ENCODE measurements around the gene NANOS2. TPM values are rescaled to one million over a fixed set of nuclear protein-coding genes. Genes with fewer than 3 reads are reported as not detected.
A peak's percentile ranks its signal among the peaks of the same experiment; 100 is the strongest.

The NANOS2 gene
- polyA plus RNA-seq, 1 donor: not detected

DNA sequence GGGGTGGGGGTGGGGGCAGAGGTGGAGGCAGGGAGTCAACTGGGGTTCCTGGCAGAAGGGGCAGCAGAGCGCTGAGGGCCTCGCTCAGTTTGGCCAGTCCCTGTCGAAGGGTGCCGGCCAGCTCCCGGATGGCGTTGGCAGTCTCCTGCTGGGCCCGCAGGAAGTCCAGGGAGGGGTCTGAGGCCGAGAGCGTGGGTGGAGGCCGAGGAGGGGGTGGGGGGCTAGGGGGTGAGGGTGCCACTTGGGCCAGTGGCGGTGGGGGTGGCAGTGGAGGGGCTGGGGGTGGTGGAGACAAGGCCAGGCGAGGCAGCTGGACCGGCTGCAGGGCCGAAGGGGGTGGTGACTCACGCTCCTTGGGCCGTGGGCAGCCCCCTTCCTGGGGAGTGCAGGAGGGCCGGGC is 23.7 kb downstream of the NANOS2 start:
- no peak for DNase-seq

DNA sequence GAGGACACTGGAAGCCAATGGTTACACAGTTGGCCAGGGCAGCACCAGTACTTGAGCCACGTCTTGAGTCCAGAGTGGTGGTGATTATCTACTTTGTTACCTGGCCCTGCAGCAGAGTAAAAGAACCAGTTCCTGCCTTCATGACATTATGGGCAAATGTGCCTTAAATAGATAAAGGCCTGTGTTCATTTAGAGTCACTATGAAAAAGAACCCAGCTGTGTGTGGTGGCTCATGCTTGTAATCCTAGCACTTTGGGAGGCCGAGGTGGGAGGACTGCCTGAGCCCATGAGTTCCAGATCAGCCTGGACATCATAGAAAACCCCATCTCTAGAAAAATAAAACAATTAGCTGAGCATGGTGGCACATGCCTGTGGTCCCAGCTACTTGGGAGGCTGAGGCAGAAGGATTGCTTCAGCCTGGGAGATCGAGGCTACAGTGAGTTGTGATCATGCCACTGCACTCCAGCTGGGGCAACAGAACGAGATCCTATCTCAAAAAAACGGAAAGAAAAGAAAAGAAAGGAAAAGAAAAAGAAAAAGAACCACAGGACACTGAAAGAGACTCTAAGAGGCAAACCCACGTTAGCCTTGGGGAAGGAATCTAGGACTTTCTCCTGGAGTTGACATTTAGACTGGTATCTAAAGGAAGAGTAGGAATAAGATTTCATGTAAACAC is 25.2 kb downstream of the NANOS2 start:
- no peak for DNase-seq

DNA sequence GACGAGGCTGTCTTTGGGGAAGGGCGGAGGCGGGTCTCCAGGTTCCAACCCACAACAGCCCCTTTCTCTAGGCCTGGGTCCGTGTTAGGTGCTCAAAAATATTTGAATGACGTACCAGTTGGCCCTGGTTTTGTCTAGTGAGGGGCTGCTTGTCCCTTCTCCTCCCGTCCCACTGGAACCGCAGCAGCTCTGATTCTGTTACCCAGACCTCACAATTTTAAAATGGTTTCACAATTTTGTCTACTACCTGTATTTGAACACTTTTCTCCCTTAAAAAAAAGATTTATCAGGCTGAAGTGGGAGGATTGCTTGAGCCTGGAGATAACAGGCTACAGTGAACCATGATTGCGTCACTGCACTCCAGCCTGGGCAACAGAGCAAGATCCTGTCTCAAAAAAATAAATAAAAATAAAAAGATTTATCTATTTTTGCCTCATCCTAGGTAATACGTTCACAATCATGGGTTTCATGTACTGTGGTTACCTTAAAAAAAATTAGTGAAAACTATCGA is 27.3 kb downstream of the NANOS2 start:
- DNase-seq: no peak

DNA sequence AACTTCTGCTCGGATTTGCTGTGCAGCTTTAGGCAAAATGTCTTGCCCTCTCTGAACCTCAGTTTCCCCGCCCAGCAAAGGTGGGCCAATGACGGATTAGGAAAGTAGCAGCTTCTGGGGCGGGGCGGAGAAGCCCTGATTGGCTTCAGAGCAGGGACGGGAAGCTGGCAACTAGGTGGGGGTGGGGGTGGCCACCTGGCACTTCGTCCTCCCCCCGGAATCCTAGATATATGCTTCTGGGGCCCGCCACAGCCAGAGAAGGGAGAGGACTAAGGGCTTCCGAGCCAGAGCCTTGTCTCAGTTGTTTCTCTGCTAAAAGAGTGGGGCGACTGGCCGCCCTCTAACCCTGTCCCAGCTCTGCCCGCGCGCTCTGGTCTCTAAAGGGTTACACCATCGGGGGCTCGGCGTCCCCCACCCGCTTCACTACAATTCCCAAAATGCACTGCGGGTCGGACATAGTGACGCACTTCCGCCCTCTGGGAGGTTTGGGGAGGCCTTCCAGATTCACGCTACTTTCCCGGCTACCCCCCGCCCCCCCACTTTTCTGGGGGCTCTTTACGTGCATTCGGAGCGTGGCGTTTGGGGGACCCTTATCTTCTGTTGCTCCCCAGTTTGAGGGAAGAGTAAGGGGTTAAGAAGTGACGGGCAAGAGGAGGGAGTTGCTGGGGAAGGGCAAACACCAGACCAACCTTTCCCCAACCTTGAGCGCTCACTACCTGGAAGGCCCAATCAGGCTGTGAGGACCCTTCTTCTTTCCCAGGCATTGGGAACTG is 28.0 kb downstream of the NANOS2 start:
- peak; percentile 93 for DNase-seq

DNA sequence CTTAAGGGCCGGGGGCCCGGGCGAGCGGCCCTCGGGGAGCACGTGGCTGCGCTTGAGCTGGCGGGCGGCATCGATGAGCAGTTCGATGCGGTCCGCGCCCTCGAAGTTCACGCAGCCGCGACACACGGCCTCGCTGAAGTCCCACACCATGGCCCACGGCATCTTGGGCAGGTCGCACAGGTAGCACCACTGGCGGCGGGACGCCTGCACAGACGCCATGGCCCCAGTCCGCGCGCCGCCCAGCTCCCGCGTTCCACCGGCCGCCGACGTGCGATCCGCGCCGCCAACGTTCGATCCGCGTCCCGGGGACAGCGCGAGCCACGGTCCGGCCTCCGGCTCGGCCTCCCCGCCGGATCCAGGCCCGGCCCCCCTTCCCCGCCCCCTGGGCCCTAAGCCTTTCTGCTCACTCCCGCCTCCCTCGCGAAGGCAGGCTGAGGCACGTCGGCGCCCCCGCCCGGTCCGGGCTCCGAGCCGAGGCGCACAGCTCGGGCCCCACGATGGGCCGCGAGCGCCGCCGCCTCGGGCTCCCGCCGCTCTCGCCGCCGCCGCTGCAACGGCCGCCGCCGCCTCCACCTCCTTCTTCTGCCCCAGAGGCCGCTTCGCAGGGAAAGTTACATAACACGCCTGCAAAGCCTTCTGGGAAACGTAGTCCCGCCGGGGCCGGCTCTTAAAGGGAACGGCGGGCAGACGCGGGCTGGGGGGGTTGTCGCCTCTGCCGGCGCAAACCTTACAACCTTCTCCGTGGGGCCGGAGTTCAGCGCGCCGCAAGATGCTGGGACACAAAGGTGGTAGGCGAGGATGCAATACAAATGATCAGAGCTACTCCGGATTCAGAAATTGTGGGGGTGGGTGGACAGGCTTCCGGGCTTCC is 28.8 kb downstream of the NANOS2 start, which contains the start of gene IRF2BP1:
Gene IRF2BP1 (minus strand): TSS at position 586 of the 871 bp plus-strand sequence. CDS start 367 bp downstream, at position 219.
- DNase-seq: peak; percentile 93

DNA sequence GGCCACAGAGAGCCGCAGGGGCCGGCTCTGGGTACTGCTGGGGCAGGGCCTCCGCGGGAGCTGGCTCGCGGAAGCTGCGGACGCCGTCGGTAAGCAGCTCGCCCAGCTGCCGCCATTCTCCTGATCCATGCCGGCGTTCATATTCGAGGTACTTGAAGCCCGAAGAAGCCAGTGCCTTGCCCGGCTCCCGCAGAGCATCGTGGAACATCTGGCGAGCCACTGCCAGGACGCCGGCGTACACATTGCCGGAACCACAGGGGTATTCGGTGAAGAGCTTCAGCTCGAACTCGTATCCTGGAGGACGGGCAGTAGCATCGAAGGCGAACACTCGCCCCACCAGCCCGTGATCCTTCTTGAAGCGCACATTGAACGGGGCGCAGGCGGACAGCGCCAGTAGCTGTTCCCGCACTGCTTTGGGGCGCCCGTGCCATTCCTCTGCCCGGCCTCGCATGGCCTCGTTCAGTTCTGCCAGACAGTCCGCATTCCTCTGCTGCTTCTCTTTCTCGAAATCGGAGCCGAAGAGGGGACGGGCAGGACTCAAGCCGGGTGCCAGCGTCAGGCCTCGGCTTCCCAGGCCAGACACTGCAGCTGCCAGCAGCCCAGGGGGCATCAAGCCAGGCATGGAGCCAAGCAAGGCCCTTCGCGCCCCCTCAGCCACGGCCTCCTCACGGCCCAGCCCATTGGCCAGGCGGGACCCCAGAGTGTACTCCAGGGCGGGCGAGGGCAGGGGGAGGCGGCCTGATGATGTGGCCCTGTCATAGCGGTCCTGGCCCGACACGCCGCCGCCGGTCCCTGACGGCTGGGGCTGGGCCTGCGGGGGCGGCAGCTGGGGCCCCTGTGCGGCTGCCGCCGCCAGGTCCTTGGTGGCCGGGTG is 29.7 kb downstream of the NANOS2 start:
- DNase-seq: no peak

DNA sequence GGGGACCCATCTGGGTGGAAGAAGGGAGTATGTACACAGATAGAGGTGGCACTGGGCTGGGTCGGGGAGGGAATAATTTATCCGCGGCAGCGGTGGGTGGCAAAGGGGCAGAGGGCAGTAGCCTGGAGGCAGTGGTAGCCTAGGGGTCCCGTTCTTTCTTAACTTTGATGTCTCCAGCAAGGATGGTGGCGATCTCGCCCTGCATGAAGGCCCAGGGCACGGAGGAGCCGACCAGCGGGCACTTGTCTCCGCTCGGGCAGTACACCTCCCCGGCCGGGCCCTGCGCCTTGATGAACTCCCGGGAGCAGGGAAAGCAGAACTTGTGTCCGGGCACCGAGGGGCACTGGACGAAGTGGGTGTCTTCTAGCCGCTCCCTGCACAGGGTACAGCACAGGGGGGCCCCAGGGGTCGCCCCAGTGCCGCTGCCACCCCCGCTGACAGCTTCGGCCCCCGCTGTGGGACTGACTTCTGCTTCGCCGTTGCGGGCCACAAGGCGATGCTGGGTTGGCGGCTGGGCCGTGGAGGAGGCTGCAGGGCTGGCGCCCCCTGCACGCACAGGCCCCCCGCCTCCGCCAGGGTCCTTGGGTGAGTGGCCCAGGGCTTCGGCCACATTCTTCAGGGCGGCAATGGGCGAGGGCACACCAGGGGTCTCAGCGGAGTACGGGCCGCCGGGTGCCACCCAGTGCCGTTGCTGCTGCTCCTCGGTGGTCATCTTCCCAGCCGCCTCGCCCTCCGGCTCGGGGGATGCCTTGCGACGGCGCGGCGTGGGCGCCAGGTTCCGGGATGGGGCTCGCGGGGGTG is 30.5 kb downstream of the NANOS2 start:
- DNase-seq: no peak

DNA sequence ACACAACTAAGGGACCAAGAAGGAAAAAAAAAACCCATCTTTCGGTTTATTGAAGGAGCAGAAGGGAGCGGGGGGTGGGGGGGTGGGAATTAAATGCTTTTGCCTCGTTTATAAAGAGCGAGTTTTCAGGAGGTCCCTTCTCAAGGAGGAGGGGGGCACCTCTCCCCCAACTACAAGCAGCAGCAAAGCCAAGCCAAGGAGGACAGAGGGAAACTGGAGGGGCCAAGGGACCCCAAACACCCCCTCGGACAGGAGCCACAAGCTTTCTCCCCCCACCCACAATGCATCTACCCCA is 31.0 kb downstream of the NANOS2 start:
- DNase-seq: no peak

DNA sequence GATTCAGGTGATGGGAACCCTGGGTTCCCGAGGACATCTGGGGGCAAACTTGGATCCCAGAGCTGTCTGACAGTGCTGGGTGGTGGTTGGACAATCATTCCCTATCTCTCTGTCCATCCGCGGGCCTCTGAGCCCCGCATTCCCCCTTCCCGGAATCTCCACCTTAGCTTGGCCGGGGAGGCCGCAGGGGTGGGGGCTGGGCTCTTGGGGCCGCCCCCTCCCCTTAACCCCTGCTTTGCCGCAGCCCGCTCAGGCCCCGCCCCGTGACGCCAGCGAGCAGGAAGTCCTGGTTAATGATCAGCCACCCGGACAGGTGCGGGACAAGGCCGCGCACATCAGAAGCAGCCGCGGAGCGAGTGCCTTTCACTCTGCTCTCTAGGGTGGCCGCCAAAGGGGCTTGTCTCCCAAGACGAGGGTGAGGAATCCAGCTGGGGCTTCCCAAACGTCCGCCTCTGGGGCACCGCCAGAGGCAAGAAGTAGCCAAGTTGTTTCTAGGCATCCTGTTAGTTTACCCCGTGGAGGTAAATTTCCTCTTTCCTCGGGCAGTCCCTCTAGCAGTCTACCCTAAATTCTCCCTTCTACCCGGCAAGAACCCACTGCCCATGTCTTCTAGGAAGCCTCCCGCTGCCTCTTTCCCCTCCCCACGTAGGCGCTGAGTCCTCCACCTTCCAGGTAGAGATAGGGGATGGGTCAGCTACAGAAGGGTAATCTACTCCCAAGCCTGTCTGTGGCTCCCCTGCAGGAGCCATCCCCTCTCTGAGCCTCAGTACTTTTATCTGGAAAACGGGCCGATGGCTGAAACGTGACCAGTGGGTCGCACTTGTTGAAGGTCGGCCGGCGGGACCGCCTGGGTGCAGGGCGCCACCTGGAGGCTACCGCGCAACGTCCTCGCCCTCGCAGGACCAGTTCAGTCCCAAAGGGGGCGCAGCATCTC is 31.7 kb downstream of the NANOS2 start:
- peak; percentile 86 for DNase-seq

DNA sequence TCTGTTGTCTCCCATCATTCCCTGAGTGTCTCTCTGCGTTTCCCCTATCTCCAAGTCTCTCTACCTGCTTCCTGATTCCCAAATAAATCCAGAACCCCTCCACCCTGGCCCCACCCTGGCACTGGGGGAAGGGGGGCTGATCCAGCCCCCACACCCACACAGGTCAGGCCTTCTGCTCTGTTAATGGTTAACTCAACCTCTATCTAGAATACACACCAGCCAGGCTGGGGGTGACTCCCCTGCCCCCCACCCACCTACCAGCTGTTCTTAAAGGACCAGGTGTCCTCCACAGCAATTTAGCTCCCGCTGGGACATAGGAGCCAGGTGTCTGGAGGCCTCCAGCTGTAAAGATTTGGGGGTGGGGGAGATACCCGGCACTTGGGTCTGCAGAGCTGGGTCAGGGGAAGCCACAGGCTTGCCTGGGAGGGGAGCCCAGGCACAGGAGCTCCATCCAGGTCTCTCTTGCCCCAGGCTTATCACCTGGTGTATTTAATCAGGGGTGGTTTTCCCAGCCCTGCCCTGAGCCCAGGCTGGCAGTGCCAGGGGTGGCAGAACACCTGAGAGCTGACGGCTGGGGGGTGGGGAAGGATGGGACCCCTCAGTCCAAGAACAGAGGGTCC is 32.6 kb downstream of the NANOS2 start:
- DNase-seq: no peak

DNA sequence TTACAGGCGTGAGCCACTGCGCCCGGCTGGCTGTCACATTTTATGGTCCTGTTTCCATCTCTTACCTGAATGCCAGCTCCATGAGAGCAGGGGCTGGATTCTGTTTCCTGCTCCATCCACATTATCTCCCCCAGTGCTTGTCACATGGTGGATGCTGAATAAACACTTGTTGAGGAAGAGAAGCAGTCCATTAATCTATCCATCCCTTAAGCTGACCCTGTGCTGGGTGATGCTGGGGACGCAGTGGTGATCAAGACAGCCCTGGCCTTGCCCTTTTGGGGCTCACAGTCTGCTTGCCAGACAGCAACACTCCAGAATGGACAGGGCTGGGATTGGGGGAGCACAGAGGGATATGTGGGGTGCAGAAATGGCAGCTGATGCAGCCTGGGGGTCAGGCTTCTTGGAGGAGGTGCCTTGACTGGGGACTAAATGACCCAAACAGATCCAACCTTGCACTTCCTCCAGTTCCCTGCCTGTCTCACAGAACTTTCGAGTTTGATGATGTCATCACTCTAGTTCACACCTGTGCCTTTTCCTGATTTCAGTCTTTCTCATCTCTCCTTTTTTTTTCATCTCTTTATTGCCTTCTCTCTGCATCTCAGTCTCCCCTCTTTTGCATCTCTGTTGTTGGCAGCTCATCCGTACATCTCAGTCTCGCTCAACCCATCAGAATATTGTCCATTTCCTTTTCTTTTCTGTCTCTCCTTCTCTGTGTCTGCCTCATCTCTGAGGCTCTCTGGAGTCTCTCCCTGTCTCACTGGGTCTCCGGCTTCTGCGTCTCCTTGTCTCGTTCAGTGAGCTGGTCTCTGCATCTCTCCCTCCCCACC is 33.3 kb downstream of the NANOS2 start:
- DNase-seq: no peak

DNA sequence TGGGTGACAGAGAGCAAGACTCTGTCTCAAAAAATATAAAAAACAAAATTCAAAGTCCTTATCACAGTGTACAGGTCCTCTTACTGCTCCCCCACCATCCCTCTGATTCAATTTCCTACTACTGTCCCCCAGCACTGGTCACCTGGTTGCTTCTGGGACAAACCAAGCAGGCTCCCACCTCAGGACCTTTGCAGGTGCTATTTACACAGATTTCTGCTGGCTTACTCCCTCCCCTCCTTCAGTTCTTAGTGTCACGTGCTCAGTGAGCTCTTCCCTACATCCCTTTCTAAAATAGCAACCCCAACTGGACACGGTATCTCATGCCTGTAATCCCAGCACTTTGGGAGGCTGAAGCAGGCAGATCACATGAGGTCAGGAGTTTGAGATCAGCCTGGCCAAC is 34.6 kb downstream of the NANOS2 start:
- DNase-seq: no peak

DNA sequence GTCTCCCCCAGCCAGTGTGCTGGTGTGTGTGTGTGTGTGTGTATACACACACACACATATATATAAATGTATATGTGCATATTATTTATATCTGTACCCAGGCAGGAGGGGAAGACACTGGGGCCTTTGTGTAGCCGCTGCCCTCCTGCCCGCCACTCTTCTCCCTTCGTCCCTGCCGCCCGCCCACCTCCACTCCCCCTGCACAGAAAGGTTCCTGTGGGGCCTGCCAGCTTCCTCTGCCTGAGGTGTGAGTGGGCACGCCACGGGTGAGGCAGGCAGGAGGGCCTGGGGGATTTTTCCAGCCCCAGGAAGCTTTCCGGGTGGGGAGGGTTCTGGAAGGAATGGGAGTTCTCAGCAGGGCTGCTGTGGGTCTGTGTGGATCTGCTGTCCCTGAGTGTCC is 35.5 kb downstream of the NANOS2 start:
- DNase-seq: no peak

DNA sequence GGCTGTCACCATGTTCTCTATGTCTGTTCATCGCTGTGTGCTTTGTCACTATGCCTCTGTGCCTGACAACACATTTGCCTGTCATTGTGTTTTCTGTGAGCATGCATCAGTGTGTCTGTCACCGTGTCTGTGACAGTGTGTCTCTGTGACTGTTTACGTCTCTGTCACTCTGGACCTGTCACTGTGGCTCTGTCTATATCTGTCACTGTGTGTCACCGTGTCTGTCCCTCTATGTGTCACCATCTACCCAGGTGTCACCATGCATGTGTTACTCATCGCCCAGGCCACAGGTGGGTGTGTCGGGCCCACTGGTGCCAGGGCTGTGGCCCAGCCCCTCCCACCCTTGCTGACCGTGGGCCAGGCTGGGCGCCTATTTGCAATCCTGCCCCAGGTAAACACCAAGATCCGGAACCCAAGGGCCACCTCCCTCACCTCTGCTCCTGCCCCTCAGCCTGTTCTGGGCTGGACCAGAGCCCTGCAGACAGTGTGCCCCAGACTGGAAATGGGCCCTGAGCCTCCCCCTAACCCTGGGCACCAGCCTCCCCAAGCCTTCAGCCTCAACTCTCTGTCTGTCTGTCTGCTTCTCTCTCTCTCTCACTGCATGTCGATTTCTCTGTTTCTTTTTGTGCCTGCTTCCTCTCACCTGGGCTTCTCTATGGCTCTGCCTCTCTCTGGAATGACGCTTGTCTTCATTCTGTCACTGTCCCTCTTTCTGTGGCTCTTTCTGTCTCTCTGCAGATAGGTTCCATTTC is 36.4 kb downstream of the NANOS2 start:
- DNase-seq: no peak

DNA sequence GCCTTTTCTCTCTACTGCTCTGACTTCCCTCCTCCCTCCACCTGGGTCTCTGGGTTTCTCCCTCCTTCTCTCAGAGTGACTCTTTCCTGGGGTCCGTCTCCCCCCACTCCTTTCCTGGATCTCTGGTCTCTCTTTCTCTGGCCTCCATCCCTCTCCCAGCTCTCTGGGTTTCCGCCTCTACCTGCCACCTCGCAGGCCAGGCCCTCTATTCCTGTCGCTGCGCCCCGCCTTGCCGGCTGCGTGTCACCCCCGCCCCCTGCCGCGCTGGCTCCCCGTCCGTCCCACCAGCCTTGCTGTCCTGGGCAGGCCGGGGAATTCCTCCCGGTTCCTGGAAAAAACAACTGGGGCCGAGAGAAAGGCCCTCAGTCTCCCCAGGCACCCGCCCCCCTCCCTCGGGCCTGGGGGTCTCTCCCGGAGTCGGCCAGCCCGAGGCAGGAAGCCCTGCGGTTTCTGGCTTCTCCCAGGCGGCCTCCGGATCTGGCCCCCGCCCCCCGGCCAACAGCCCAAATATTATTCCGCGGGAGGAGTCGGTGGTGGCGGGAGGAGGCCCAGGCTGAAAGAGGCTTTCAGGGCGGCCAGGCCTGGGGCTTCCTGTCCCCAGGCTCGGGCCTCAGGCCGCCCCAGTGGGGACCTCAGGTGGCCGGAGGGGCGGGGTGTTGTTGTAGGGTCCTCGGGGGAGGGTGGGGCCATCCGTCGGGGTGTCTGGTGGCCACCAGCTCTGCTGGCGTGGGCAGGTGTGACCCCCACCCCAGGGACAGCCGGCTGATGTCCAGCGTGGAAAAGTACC is 38.0 kb downstream of the NANOS2 start:
- peak; percentile 62 for DNase-seq

DNA sequence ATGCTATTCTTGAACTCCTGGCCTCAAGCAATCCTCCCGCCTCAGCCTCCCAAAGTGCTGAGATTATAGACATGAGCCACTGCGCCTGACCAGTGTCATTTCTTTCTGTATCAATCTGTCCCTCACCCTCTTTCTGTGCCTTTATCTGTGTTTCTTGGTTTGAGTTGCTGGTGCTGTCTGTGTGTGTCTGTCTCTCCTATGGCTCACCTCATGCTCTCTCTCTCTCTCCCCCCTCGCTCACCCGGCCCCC is 38.5 kb downstream of the NANOS2 start:
- DNase-seq: no peak

DNA sequence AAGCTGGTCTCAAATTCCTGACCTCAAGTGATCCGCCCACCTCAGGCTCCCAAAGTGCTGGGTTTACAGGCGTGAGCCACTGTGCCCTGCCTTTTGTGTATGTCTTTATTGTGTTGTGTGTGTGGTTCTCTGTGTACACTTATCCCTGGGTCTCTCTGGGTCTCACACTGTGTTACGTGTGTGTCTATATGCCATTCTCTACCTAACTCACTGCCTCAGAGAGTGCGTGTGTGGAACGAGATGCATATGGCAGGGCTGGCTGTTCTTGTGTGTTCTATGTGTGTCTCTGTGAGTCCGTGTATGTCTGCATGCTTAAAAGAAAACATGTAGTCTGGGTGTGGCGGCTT is 40.0 kb downstream of the NANOS2 start:
- no peak for DNase-seq
